T-helper 2 cell treated with Interferon-gamma antibody and Interleukin-4, amounts not matched to agents 5 μg/mL and 100 μg/mL, for 36 hours (primary cell): Measurements from ENCODE around the gene RNU11.
A peak's percentile ranks its signal among the peaks of the same experiment; 100 is the strongest.

Source experiments
- DNase-seq: peaks from one replicate; pipeline ENCODE4 v3.0.0; 2021; ENCODE audit warnings: low spot score
- H3K27ac Mint-ChIP-seq: one replicate; pipeline ENCODE4 v1.8.0; 2021; ENCODE audit warnings: mild to moderate bottlenecking, mixed read lengths
- H3K27me3 Mint-ChIP-seq: one replicate; pipeline ENCODE4 v1.8.0; 2021; ENCODE audit warnings: low read depth, mixed read lengths
- H3K36me3 Mint-ChIP-seq: one replicate; pipeline ENCODE4 v1.8.0; 2021; ENCODE audit warnings: low read depth, mixed read lengths
- H3K4me1 Mint-ChIP-seq: one replicate; pipeline ENCODE4 v1.8.0; 2021; ENCODE audit warnings: low read depth, mixed read lengths
- H3K4me3 Mint-ChIP-seq: one replicate; pipeline ENCODE4 v1.8.0; 2022; ENCODE audit warnings: mild to moderate bottlenecking, moderate library complexity, mixed read lengths
- H3K9me3 Mint-ChIP-seq: one replicate; pipeline ENCODE4 v1.8.0; 2021; ENCODE audit warnings: mixed read lengths

Gene RNU11

DNA sequence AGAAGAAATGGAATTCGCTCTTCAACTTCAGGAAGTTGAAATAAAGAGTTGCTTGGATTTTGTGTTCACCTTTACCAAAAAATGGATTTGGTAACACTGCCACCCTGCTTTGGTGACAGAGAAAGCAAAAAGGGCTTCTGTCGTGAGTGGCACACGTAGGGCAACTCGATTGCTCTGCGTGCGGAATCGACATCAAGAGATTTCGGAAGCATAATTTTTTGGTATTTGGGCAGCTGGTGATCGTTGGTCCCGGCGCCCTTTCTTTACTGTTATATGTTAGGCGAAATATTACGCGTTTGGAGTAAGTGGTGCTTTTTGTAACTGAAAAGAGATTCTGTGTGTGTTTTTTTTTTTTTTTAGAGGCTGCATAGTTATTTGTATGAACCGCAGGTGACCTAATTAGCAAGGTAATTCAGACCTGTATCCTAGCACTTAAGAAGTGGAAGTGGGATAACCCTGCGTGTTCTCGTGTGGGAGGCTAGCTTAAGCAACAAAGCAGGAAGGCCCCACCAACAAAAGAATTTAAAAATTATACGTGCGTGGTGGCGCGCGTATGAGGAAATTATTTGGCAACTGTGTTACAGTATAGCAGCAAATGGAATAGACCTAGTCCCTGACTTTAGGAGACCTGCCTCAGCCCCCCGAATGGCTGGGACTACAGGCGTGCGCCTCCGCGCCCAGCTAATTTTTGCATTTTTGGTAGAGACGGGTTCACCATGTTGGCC is at the start of gene RNU11:
Gene RNU11 (plus strand): TSS at position 127 of the 725 bp plus-strand sequence.
- peak; percentile 86 for DNase-seq
- no peaks in the 10 kb centered on the region for H3K27me3 Mint-ChIP-seq
- H3K4me1 Mint-ChIP-seq = peaks cover 29% of the 10 kb centered on the region
- H3K27ac Mint-ChIP-seq = peak within 1 kb of the TSS; percentile 99
- H3K36me3 Mint-ChIP-seq = peaks cover 2% of the 10 kb centered on the region
- H3K4me3 Mint-ChIP-seq = peak within 1 kb of the TSS; percentile 90
- no peaks in the 10 kb centered on the region for H3K9me3 Mint-ChIP-seq

DNA sequence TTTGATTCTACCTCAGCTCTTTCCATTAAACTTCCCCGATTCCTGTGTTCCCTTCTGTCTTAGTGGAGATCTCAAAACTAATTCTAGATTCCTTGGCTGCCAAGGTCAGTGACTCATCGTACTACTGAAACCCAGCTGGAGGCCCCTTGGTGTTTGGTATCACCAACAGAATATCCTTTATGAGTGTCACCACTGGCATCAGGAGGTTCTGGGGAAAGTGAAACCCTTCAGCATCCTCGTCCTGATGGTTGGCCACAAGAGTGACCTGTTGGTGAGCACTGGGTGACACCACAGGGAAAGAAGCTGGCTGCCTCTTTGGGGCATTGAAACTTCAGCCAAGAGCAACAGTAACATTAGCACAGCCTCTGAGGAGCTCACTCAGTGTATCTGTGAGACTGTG is 46.7 kb upstream of the RNU11 start:
- DNase-seq = peak; percentile 48
- no peaks in the 10 kb centered on the region for H3K27me3 Mint-ChIP-seq
- peaks cover 19% of the 10 kb centered on the region for H3K36me3 Mint-ChIP-seq
- peaks cover 17% of the 10 kb centered on the region for H3K4me1 Mint-ChIP-seq
- H3K27ac Mint-ChIP-seq = peak overlapping the region; percentile 45
- no peak overlapping the region for H3K4me3 Mint-ChIP-seq
- H3K9me3 Mint-ChIP-seq = no peaks in the 10 kb centered on the region

DNA sequence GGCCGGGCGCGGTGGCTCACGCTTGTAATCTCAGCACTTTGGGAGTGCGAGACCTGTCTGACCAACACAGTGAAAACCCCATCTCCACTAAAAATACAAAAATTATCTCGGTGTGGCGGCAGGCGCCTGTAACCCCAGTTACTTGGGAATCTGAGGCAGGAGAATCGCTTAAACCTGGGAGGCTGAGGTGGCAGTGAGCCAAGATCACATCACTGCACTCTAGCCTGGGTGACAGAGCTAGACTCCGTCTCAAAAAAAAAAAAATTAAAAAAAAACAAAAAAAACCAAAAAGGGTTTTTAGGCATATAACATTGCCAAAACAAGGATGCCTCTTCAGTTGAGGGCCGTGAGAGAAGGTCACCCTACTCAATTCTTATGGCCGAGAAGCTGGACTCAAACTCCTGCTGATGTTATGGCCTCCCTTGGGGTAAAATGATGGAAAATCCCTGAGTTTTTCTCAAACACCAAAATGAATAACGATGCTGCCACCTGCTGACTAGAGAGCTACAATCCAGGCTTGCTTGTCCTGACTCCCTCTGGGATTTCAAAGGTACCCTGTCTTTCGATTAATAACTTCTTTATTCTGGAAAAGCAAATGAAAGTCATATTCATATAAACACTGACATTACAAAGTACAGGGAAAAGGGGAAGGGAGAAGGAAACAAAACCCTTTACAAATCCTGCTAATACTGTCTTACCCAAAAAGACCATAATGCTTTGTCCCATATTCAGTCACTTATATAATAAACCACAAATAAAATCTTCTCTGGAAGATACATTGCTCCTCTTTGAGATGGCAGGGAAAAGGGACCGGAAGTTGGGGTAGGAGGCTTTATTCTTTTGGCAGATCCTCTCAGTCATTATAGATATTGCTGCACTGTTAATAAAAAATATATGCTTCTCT is 45.6 kb upstream of the RNU11 start:
- no peak overlapping the region for H3K4me3 Mint-ChIP-seq
- no peaks in the 10 kb centered on the region for H3K9me3 Mint-ChIP-seq
- no peak for DNase-seq
- H3K27ac Mint-ChIP-seq = no peak overlapping the region
- peaks cover 17% of the 10 kb centered on the region for H3K4me1 Mint-ChIP-seq
- H3K36me3 Mint-ChIP-seq = peaks cover 22% of the 10 kb centered on the region
- no peaks in the 10 kb centered on the region for H3K27me3 Mint-ChIP-seq

DNA sequence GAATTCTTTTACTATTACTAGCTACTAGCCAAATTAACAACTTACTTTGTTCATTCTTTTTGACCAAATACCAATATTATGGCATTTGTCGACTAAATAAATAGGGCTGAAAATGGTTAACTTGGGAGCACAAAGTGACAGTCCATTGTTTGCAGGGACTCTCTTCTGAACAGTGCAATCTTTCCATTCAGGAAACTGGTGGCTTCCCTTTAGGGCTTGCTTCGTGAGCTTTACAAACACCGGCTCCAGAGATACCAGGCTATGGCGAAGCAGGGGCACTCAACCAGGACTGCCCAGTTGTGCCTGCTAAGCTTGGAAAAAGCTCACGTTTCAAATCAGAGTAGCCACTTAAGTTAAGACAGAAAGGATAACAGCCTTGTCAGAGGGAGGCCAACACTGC is 44.0 kb upstream of the RNU11 start:
- Mint-ChIP-seq H3K27me3 (no peaks in the 10 kb centered on the region), H3K4me3 (no peak overlapping the region), H3K4me1 (peaks cover 11% of the 10 kb centered on the region), H3K9me3 (no peaks in the 10 kb centered on the region), H3K27ac (no peak overlapping the region), H3K36me3 (peaks cover 24% of the 10 kb centered on the region)
- no peak for DNase-seq

DNA sequence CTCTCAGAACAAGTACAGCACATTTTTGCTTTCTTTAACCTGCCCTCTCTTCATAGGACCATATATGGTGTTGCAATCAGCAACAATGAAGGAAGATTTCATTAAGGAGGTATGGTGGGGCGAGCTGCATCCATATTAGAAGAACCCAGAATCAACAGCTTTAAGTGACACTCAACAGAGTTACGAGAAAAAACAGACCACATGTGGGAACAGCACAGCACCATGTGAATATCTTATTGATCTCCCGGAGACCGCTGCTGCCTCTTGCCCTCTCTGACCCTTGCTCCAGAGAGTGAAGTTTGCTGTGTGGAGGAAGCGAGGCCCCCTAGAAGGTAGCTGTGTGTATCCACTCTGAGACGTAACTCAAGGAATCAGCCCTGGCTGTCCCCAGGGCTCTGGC is 43.4 kb upstream of the RNU11 start:
- Mint-ChIP-seq H3K4me1 (peaks cover 8% of the 10 kb centered on the region), H3K27ac (no peak overlapping the region)

DNA sequence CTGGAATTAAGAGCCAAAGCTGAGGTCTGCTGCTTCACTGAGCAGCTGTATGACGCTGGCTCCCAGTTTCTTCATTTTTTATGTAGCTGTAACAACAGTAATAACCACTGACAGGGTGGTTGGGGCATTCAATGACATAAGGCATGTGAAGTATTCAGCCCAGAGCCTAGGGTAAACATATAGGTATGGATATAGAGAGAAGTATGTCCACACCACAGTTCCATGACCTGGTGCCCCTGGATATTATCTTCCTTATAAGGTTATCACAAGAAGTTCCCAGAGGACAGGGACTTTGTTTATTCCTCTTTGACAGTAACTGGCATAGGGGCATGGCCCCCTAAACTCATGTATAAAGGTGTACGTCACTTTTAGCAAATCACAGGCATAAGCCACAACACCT is 41.6 kb upstream of the RNU11 start:
- peaks cover 32% of the 10 kb centered on the region for H3K36me3 Mint-ChIP-seq
- no peak overlapping the region for H3K4me3 Mint-ChIP-seq
- H3K27ac Mint-ChIP-seq = no peak overlapping the region
- H3K9me3 Mint-ChIP-seq = no peaks in the 10 kb centered on the region
- no peaks in the 10 kb centered on the region for H3K27me3 Mint-ChIP-seq
- DNase-seq = no peak
- peaks cover 5% of the 10 kb centered on the region for H3K4me1 Mint-ChIP-seq

More for the DNA sequence above, 43.4 kb upstream of the RNU11 start:
- no peak for DNase-seq
- Mint-ChIP-seq H3K4me3 (no peak overlapping the region), H3K27me3 (no peaks in the 10 kb centered on the region), H3K9me3 (no peaks in the 10 kb centered on the region), H3K36me3 (peaks cover 27% of the 10 kb centered on the region)

DNA sequence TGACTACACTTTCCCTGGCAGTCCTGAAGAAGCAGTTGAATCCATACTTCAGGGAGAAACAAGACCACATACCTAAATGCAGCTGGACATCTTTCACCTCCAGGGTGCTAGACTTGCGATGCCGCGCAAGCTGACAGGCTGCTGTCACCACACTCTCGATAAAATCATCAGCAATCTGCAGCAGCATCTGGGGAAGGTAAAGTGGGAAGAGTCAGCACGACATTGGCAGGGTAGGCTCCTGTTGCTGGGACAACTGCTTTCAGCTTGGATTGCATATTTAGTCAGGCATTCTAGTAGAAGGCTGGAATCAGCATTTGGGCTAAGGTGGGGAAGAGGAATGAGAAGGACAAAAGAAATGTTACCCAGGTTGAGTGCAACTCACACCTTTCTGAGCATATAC is 35.2 kb upstream of the RNU11 start:
- Mint-ChIP-seq H3K4me1 (no peaks in the 10 kb centered on the region), H3K27me3 (no peaks in the 10 kb centered on the region), H3K36me3 (peaks cover 33% of the 10 kb centered on the region), H3K4me3 (no peak overlapping the region), H3K9me3 (no peaks in the 10 kb centered on the region), H3K27ac (no peak overlapping the region)
- no peak for DNase-seq

DNA sequence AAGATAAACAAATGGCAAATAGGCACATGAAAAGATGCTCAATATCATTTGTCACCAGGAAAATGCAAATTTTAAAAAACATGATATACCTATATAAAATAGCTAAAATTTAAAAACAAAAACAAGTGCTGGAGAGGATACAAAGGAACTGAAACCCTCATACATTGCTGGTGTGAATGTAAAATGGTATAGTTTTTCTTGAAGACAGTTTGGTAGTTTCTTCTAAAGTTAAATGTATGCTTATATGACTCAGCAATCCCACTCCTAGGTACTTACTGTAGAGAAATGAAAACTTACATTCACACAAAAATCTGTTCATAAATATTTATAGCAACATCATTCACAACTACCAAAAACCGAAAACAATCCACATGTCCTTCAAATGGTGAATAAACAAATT is 16.7 kb upstream of the RNU11 start:
- Mint-ChIP-seq H3K36me3 (peaks cover 4% of the 10 kb centered on the region), H3K27ac (no peak overlapping the region), H3K9me3 (no peaks in the 10 kb centered on the region), H3K4me1 (peaks cover 5% of the 10 kb centered on the region), H3K27me3 (no peaks in the 10 kb centered on the region), H3K4me3 (no peak overlapping the region)
- no peak for DNase-seq

DNA sequence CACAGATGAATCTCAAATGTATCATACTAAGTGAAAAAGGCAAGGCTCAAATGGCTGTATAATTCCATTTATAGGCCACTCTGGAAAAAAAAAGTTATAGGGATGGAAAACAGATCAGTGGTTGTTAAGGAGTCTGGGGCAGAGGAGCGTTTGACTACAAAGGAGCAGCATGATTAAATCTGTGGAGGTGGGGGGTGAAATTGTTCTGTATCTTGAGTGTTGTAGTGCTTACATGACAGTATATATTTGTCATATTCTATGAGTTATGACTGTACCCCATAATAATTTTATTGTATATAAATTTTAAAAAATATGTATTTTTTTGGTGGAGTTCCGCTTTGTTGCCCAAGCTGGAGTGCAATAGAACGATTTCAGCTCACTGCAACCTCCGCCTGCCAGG is 15.8 kb upstream of the RNU11 start:
- no peaks in the 10 kb centered on the region for H3K9me3 Mint-ChIP-seq
- no peak for DNase-seq
- H3K4me3 Mint-ChIP-seq = no peak overlapping the region
- peaks cover 5% of the 10 kb centered on the region for H3K4me1 Mint-ChIP-seq
- peaks cover 4% of the 10 kb centered on the region for H3K36me3 Mint-ChIP-seq
- no peak overlapping the region for H3K27ac Mint-ChIP-seq
- H3K27me3 Mint-ChIP-seq = no peaks in the 10 kb centered on the region

DNA sequence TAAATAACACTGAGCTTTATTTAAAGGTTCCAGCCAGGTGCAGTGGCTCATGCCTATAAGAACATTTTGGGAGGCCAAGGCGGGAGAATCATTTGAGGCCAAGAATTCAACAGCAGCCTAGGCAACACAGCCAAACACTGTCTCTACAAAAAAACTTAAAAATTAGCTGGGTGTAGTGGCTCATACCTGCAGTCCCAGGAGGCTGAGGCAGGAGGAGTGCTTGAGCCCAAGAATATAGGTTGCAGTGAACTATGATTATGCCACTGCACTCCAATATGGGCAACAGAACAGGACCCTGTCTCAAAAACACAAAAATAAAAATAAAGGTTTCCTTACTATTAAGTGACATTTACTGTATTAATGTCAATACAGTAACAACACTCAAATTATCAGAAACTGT is 7.6 kb upstream of the RNU11 start:
- peak overlapping the region; percentile 98 for H3K4me3 Mint-ChIP-seq
- peaks cover 32% of the 10 kb centered on the region for H3K4me1 Mint-ChIP-seq
- DNase-seq = peak; percentile 11
- H3K27me3 Mint-ChIP-seq = no peaks in the 10 kb centered on the region
- H3K9me3 Mint-ChIP-seq = no peaks in the 10 kb centered on the region
- H3K27ac Mint-ChIP-seq = no peak overlapping the region
- peaks cover 3% of the 10 kb centered on the region for H3K36me3 Mint-ChIP-seq

DNA sequence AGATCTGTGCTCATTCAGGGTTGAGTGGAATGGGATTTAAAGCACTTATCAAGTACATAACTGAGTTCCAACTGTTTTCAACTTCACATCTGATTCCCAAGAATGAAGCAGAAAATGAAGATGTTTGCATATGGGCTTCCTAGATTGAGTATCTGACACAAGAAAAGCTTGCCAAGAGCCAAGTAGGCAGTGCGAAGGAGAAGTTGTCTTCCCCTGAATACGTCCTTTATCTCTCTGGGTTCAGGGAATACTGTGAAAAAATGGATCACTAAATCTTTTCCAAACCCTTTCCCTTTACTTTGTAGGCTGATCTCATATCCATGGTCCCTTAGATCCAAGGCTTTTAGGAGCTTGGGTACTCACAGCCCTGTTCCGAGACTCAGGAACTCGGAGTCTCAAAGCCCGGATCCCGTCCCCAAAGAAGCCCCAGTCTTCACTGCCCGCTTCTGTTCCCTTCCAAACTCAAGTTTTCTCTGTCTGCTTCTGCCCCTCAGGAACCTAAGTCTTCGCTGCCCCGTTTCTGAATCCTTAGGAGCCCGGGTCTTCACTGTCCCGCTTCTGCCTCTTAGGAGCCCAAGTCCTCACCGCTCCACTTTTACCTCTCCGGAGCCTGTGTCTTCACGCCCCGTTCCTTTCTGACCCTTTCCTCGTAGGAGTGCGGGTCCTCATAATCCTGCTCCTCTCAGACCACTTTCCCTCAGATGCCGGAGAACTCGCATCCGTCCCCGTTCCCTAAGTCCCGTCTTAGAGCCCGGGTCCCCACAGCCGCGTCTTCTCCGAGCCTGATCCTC is 6.1 kb upstream of the RNU11 start:
- DNase-seq = no peak

DNA sequence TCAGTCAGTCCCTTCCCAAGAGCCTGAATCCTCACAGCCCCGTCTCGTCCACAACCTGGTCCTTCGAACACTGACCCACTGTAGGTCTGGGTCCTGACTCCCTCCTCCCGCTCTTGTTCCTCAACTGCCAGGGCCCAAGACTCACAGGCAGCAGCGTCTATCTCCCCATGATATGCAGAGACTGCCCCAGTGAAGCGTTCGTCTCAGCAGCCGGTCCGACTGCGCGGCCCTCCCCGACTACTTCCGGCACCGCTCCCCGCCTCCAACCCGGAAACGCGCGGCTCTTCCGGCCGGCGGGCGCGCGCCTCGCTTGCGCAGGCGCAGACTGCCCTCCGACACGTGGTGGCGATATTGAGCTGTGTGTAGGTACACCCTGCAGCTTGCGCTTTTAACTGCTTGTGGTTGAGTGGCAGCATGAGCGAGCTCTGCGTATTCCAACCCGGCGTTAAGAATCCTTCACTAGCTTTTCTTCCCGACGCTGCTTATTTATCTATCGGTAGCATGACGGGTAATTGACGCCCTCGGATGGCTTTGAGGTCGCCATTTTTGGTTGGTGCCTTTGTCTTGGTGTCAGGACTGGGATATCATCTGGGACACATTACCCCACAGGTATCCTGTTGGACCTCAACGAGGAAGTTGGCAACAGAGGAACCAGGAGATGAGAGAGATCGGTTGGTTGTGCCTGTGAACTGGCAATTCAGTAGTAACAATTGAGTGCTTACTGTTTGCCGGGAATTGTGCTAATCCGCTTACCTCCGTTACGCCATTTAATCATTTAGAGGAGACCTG is 5.4 kb upstream of the RNU11 start, which contains the start of gene TAF12:
Gene TAF12 (minus strand): TSS at position 221 of the 789 bp plus-strand sequence. CDS start 20,986 bp downstream, outside the sequence.
- Mint-ChIP-seq H3K27me3 (no peaks in the 10 kb centered on the region), H3K36me3 (peaks cover 5% of the 10 kb centered on the region), H3K9me3 (no peaks in the 10 kb centered on the region), H3K4me1 (peaks cover 42% of the 10 kb centered on the region), H3K4me3 (peak within 1 kb of the TSS; percentile 98), H3K27ac (peak within 1 kb of the TSS; percentile 100)
- peak; percentile 88 for DNase-seq

More for the DNA sequence above, 6.1 kb upstream of the RNU11 start:
- peak overlapping the region; percentile 98 for H3K4me3 Mint-ChIP-seq
- H3K4me1 Mint-ChIP-seq = peaks cover 36% of the 10 kb centered on the region
- H3K9me3 Mint-ChIP-seq = no peaks in the 10 kb centered on the region
- peaks cover 3% of the 10 kb centered on the region for H3K36me3 Mint-ChIP-seq
- H3K27ac Mint-ChIP-seq = peak overlapping the region; percentile 100
- H3K27me3 Mint-ChIP-seq = no peaks in the 10 kb centered on the region

DNA sequence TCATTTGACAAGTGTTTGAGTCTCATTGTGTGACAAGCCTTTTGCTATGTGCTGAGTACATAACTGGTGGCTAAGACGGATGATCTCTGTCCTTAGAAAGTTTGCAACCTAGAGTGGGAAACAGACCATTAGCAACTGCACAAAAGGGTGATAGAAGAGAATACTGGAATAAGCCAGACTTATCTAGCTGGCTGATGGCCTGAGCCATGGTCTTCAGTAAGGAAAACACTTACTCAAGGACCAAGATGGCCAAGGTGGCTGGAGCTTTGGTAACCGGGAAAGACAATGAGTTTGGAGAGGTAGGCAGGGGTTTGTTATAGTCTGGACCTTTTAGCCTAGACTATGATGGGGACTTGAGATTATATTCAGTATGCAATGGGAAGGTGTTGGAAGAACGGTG is 3.9 kb upstream of the RNU11 start:
- Mint-ChIP-seq H3K27me3 (no peaks in the 10 kb centered on the region), H3K36me3 (peaks cover 5% of the 10 kb centered on the region), H3K9me3 (no peaks in the 10 kb centered on the region), H3K27ac (peak overlapping the region; percentile 100), H3K4me1 (peaks cover 49% of the 10 kb centered on the region), H3K4me3 (peak overlapping the region; percentile 98)
- no peak for DNase-seq
